Inflammatory macrophage treated with lipopolysaccharide for 4 hours (primary cell): ENCODE measurements around the gene PCDHGA3.
"Not testable (repeated sequence)": the region's sequence is repeated elsewhere in the genome, so short reads cannot be mapped to it uniquely, and the experiment has no call there.

Experiments
- DNase-seq: peaks from one replicate; pipeline ENCODE4 v3.0.0-alpha.2; 2020

PCDHGA3 gene

GRCh38 chr5:141383345-141383744 is 39.7 kb downstream of the PCDHGA3 start:
- DNase-seq: no peak

- DNase-seq: no peak
These were observed 41.0 kb downstream of the PCDHGA3 start for GRCh38 chr5:141384471-141385267.

GRCh38 chr5:141387557-141388311 is 44.1 kb downstream of the PCDHGA3 start, which contains the start of gene PCDHGB4:
PCDHGB4 (plus strand) TSS chr5:141387698; CDS start chr5:141387885, 187 bp downstream.
- peak; percentile 22 for DNase-seq

- DNase-seq: no peak
These were observed 45.0 kb downstream of the PCDHGA3 start for GRCh38 chr5:141388661-141389060.

- DNase-seq: no peak
These were observed 45.8 kb downstream of the PCDHGA3 start for GRCh38 chr5:141389153-141390042.

GRCh38 chr5:141392429-141393198 is 49.0 kb downstream of the PCDHGA3 start, which contains the start of gene PCDHGA8:
PCDHGA8 (plus strand) TSS chr5:141392633; CDS start chr5:141392814, 181 bp downstream.
- no peak for DNase-seq

GRCh38 chr5:141393267-141393666 is 49.6 kb downstream of the PCDHGA3 start:
- no peak for DNase-seq

GRCh38 chr5:141394401-141395187 is 51.0 kb downstream of the PCDHGA3 start:
- DNase-seq: not testable (repeated sequence)
